Fibroblast of skin of right quadriceps (primary cell): ENCODE results near the gene KIR2DL4.
"Not testable (repeated sequence)": the region's sequence is repeated elsewhere in the genome, so short reads cannot be mapped to it uniquely, and the experiment has no call there.

Source experiments
- DNase-seq: peaks from one replicate; pipeline ENCODE4 v3.0.0-alpha.2; 2013

Gene KIR2DL4

GRCh38 chr19:54803410-54803809 is at the start of gene KIR2DL4:
Gene KIR2DL4, plus strand, starts transcription at chr19:54803610. Its CDS starts 42 bp downstream, at chr19:54803652.
- DNase-seq = no peak

- DNase-seq = not testable (repeated sequence)
Measured at GRCh38 chr19:54756204-54757110, 47.0 kb upstream of the KIR2DL4 start.

GRCh38 chr19:54758577-54758976 is 44.8 kb upstream of the KIR2DL4 start:
- not testable (repeated sequence) for DNase-seq

GRCh38 chr19:54764219-54764618 is 39.2 kb upstream of the KIR2DL4 start:
- not testable (repeated sequence) for DNase-seq

- not testable (repeated sequence) for DNase-seq
Measured at GRCh38 chr19:54766464-54766863, 36.9 kb upstream of the KIR2DL4 start.

- not testable (repeated sequence) for DNase-seq
Measured at GRCh38 chr19:54769646-54770045, 33.8 kb upstream of the KIR2DL4 start, which contains the start of gene KIR2DL1. Gene KIR2DL1, plus strand, starts transcription at chr19:54769793. Its CDS starts 58 bp downstream, at chr19:54769851.

GRCh38 chr19:54770511-54770910 is 32.9 kb upstream of the KIR2DL4 start:
- not testable (repeated sequence) for DNase-seq

- not testable (repeated sequence) for DNase-seq
Measured at GRCh38 chr19:54771018-54771960, 32.1 kb upstream of the KIR2DL4 start.

GRCh38 chr19:54772666-54773065 is 30.7 kb upstream of the KIR2DL4 start:
- not testable (repeated sequence) for DNase-seq

- not testable (repeated sequence) for DNase-seq
Measured at GRCh38 chr19:54775095-54775815, 28.2 kb upstream of the KIR2DL4 start.

GRCh38 chr19:54775830-54776229 is 27.6 kb upstream of the KIR2DL4 start:
- not testable (repeated sequence) for DNase-seq

GRCh38 chr19:54777851-54778250 is 25.6 kb upstream of the KIR2DL4 start:
- not testable (repeated sequence) for DNase-seq

- DNase-seq = not testable (repeated sequence)
Measured at GRCh38 chr19:54778896-54779295, 24.5 kb upstream of the KIR2DL4 start.

GRCh38 chr19:54782916-54783315 is 20.5 kb upstream of the KIR2DL4 start:
- DNase-seq = not testable (repeated sequence)

- DNase-seq = not testable (repeated sequence)
Measured at GRCh38 chr19:54786091-54786723, 17.2 kb upstream of the KIR2DL4 start.

GRCh38 chr19:54788154-54788553 is 15.3 kb upstream of the KIR2DL4 start:
- DNase-seq = not testable (repeated sequence)

- no peak for DNase-seq
Measured at GRCh38 chr19:54790711-54791110, 12.7 kb upstream of the KIR2DL4 start.

GRCh38 chr19:54791476-54791875 is 11.9 kb upstream of the KIR2DL4 start:
- no peak for DNase-seq

- no peak for DNase-seq
Measured at GRCh38 chr19:54792814-54793213, 10.6 kb upstream of the KIR2DL4 start.

- DNase-seq = no peak
Measured at GRCh38 chr19:54795758-54796157, 7.7 kb upstream of the KIR2DL4 start.

GRCh38 chr19:54804101-54804500 is 691 bp downstream of the KIR2DL4 start:
- DNase-seq = no peak

GRCh38 chr19:54804571-54804970 is 1.2 kb downstream of the KIR2DL4 start:
- no peak for DNase-seq
